ENCODE measurements around the gene WNT6.

Gene WNT6

DNA sequence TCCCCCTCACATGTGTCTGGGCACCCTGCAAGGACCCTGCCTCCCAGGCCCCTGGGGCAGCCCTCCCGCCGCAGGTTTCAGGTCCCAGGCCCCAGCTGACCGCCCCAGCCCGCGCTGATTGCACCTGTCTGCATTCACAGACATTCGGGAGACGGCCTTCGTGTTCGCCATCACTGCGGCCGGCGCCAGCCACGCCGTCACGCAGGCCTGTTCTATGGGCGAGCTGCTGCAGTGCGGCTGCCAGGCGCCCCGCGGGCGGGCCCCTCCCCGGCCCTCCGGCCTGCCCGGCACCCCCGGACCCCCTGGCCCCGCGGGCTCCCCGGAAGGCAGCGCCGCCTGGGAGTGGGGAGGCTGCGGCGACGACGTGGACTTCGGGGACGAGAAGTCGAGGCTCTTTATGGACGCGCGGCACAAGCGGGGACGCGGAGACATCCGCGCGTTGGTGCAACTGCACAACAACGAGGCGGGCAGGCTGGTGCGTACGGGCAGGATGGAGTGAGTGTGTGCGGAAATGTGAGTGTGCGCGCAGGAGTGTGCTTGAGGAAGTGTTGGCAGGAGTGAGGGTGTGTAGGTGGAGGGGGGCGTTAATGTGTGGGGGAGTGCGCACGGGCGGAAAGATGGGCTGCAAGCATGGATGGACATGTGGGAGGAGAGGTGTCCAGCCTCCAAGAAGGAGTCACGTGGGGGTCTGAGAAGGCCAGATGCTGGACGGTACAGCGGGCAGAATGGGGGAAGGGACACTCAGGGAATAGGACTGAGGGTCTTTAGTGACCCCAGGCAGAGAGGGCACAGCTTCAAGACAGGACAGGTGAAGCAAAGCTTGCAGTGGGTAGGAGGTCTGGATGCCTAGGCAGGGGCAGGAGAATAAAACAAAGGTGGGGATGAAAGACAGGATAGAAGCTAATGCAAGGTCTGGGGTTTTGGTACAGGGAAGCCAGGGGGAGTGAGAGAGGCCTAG lies 12.0 kb downstream of the WNT6 start:
- Histone ChIP-seq H4K20me1 (ENCODE audit: insufficient read depth, low read length) (no peaks in the 10 kb centered on the region), H3K27ac (ENCODE audit: low read length) (no peak overlapping the region), H3K9me3 (replicated peaks; ENCODE audit: insufficient read depth, low read length) (no peaks in the 10 kb centered on the region), H3F3A (ENCODE audit: insufficient read depth, low read length) (no peaks in the 10 kb centered on the region), H3K9ac (ENCODE audit: low read length) (no peak overlapping the region), H2AFZ (ENCODE audit: low read length) (no peak overlapping the region), H3K9me2 (replicated peaks; ENCODE audit: insufficient read depth, low read length) (no peaks in the 10 kb centered on the region), H3K4me2 (ENCODE audit: low read depth, low read length) (no peak overlapping the region), H3K79me2 (ENCODE audit: low read length) (no peaks in the 10 kb centered on the region), H3K27me3 (replicated peaks; ENCODE audit: insufficient read depth, low read length) (no peaks in the 10 kb centered on the region), H3K4me1 (ENCODE audit: low read length) (peaks cover 3% of the 10 kb centered on the region), H3K36me3 (replicated peaks; ENCODE audit: insufficient read depth, low read length) (no peaks in the 10 kb centered on the region), H3K4me3 (ENCODE audit: low read length) (no peak overlapping the region)
- no peak for DNase-seq
- TF ChIP-seq, protein P1, sequence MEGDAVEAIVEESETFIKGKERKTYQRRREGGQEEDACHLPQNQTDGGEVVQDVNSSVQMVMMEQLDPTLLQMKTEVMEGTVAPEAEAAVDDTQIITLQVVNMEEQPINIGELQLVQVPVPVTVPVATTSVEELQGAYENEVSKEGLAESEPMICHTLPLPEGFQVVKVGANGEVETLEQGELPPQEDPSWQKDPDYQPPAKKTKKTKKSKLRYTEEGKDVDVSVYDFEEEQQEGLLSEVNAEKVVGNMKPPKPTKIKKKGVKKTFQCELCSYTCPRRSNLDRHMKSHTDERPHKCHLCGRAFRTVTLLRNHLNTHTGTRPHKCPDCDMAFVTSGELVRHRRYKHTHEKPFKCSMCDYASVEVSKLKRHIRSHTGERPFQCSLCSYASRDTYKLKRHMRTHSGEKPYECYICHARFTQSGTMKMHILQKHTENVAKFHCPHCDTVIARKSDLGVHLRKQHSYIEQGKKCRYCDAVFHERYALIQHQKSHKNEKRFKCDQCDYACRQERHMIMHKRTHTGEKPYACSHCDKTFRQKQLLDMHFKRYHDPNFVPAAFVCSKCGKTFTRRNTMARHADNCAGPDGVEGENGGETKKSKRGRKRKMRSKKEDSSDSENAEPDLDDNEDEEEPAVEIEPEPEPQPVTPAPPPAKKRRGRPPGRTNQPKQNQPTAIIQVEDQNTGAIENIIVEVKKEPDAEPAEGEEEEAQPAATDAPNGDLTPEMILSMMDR (IDR thresholded peaks at IDR 0.05; ENCODE audit: low read length), result no peak
- TF ChIP-seq EZH2phosphoT487 (IDR thresholded peaks at IDR 0.05; ENCODE audit: low read length) (no peak), EZH2 (optimal IDR thresholded peaks at IDR 0.05; ENCODE audit: low read depth, low read length) (no peak)

DNA sequence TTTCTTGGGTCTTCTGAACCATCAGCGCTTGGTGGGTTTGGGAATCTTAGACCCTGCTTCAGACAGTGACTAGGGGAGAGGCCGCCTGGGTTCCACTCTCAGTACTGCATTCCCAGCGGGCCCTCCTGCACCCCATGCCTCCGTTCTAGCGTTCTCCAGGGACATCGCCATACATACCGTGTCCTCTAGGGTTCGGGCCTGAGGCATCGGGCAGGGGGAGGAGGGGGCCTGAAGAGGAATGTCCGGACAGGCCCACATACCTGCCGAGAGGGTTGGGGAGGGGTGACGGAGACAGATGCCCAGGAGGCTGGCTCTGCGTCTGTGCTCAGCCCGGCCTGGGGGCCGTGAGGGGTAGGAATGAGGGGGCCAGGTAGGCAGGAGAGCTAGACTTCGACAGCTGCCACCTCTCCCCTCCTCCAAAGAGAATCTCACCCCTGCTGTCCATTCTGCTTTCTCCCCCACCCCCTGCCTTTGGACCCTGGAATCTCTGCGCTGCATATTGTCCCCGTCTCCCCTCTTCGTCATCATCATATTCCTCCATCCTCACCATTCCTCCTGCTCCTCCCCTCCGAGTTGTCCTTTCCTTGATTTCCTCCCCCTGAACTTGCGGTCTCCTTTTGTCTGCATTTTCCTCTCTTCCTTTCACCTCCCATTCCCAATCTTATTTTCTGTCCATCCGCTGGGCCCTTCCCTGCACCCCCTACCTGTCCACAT lies 13.2 kb downstream of the WNT6 start:
- Histone ChIP-seq H3K79me2 (ENCODE audit: low read length) (no peaks in the 10 kb centered on the region), H3K4me3 (ENCODE audit: low read length) (no peak overlapping the region), H3K36me3 (replicated peaks; ENCODE audit: insufficient read depth, low read length) (no peaks in the 10 kb centered on the region), H3K4me1 (ENCODE audit: low read length) (peaks cover 15% of the 10 kb centered on the region), H3K9me2 (replicated peaks; ENCODE audit: insufficient read depth, low read length) (no peaks in the 10 kb centered on the region), H3K9me3 (replicated peaks; ENCODE audit: insufficient read depth, low read length) (no peaks in the 10 kb centered on the region), H3K9ac (ENCODE audit: low read length) (no peak overlapping the region), H3K4me2 (ENCODE audit: low read depth, low read length) (no peak overlapping the region), H2AFZ (ENCODE audit: low read length) (no peak overlapping the region), H3F3A (ENCODE audit: insufficient read depth, low read length) (no peaks in the 10 kb centered on the region), H3K27ac (ENCODE audit: low read length) (no peak overlapping the region), H3K27me3 (replicated peaks; ENCODE audit: insufficient read depth, low read length) (no peaks in the 10 kb centered on the region), H4K20me1 (ENCODE audit: insufficient read depth, low read length) (no peaks in the 10 kb centered on the region)
- DNase-seq, result no peak
- TF ChIP-seq EZH2 (optimal IDR thresholded peaks at IDR 0.05; ENCODE audit: low read depth, low read length), result no peak
- TF ChIP-seq, protein P1 (IDR thresholded peaks at IDR 0.05; ENCODE audit: low read length), result no peak
- TF ChIP-seq EZH2phosphoT487 (IDR thresholded peaks at IDR 0.05; ENCODE audit: low read length), result no peak

DNA sequence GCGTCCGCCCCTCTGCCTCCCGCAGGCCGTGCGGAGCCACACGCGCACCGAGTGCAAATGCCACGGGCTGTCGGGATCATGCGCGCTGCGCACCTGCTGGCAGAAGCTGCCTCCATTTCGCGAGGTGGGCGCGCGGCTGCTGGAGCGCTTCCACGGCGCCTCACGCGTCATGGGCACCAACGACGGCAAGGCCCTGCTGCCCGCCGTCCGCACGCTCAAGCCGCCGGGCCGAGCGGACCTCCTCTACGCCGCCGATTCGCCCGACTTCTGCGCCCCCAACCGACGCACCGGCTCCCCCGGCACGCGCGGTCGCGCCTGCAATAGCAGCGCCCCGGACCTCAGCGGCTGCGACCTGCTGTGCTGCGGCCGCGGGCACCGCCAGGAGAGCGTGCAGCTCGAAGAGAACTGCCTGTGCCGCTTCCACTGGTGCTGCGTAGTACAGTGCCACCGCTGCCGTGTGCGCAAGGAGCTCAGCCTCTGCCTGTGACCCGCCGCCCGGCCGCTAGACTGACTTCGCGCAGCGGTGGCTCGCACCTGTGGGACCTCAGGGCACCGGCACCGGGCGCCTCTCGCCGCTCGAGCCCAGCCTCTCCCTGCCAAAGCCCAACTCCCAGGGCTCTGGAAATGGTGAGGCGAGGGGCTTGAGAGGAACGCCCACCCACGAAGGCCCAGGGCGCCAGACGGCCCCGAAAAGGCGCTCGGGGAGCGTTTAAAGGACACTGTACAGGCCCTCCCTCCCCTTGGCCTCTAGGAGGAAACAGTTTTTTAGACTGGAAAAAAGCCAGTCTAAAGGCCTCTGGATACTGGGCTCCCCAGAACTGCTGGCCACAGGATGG lies 14.0 kb downstream of the WNT6 start:
- no peaks in the 10 kb centered on the region for H3K9me2 ChIP-seq (replicated peaks; ENCODE audit: insufficient read depth, low read length)
- no peak overlapping the region for H3K4me3 ChIP-seq (ENCODE audit: low read length)
- no peaks in the 10 kb centered on the region for H3K27me3 ChIP-seq (replicated peaks; ENCODE audit: insufficient read depth, low read length)
- DNase-seq, result no peak
- no peak overlapping the region for H3K9ac ChIP-seq (ENCODE audit: low read length)
- TF ChIP-seq EZH2phosphoT487 (IDR thresholded peaks at IDR 0.05; ENCODE audit: low read length) (no peak), EZH2 (optimal IDR thresholded peaks at IDR 0.05; ENCODE audit: low read depth, low read length) (no peak)
- TF ChIP-seq, protein P1 (IDR thresholded peaks at IDR 0.05; ENCODE audit: low read length), result no peak
- H3K4me1 ChIP-seq (ENCODE audit: low read length), result peaks cover 23% of the 10 kb centered on the region
- no peaks in the 10 kb centered on the region for H3K9me3 ChIP-seq (replicated peaks; ENCODE audit: insufficient read depth, low read length)
- H3K27ac ChIP-seq (ENCODE audit: low read length), result no peak overlapping the region
- H2AFZ ChIP-seq (ENCODE audit: low read length), result no peak overlapping the region
- H4K20me1 ChIP-seq (ENCODE audit: insufficient read depth, low read length), result no peaks in the 10 kb centered on the region
- peaks cover 3% of the 10 kb centered on the region; the same call in 1 of the 2 replicates for H3F3A ChIP-seq (ENCODE audit: insufficient read depth, low read length)
- no peaks in the 10 kb centered on the region for H3K36me3 ChIP-seq (replicated peaks; ENCODE audit: insufficient read depth, low read length)
- H3K4me2 ChIP-seq (ENCODE audit: low read depth, low read length), result no peak overlapping the region
- H3K79me2 ChIP-seq (ENCODE audit: low read length), result no peaks in the 10 kb centered on the region
